ENCODE measurements around the gene PRDM12.

The PRDM12 gene

GRCh38 chr9:130712564-130713285 lies 48.3 kb downstream of the PRDM12 start:
- TF ChIP-seq CTCF (IDR thresholded peaks at IDR 0.05; ENCODE audit: low read depth, low read length) = no peak
- DNase-seq (ENCODE audit: extremely low read depth, low read depth) = peak; percentile 95

- DNase-seq (ENCODE audit: extremely low read depth, low read depth) = no peak
- TF ChIP-seq CTCF (IDR thresholded peaks at IDR 0.05; ENCODE audit: low read depth, low read length) = no peak; the same call in 1 of the 2 replicates
Observed at GRCh38 chr9:130713286-130713960, 49.0 kb downstream of the PRDM12 start.

- no peak for DNase-seq (ENCODE audit: extremely low read depth, low read depth)
- TF ChIP-seq CTCF (IDR thresholded peaks at IDR 0.05; ENCODE audit: low read depth, low read length) = no peak
Observed at GRCh38 chr9:130714586-130715110, 50.3 kb downstream of the PRDM12 start.

GRCh38 chr9:130715270-130715669 lies 50.9 kb downstream of the PRDM12 start:
- no peak for DNase-seq (ENCODE audit: extremely low read depth, low read depth)

GRCh38 chr9:130718562-130718961 lies 54.2 kb downstream of the PRDM12 start:
- no peak for TF ChIP-seq CTCF (IDR thresholded peaks at IDR 0.05; ENCODE audit: low read depth, low read length)
- DNase-seq (ENCODE audit: extremely low read depth, low read depth) = no peak

More at GRCh38 chr9:130715270-130715669, 50.9 kb downstream of the PRDM12 start:
- TF ChIP-seq CTCF (IDR thresholded peaks at IDR 0.05; ENCODE audit: low read depth, low read length) = no peak

GRCh38 chr9:130720762-130721161 lies 56.4 kb downstream of the PRDM12 start:
- TF ChIP-seq CTCF (IDR thresholded peaks at IDR 0.05; ENCODE audit: low read depth, low read length) = no peak

GRCh38 chr9:130728721-130729120 lies 64.3 kb downstream of the PRDM12 start:
- TF ChIP-seq CTCF (IDR thresholded peaks at IDR 0.05; ENCODE audit: low read depth, low read length) = no peak
- DNase-seq (ENCODE audit: extremely low read depth, low read depth) = no peak

More at GRCh38 chr9:130720762-130721161, 56.4 kb downstream of the PRDM12 start:
- DNase-seq (ENCODE audit: extremely low read depth, low read depth) = no peak
